Caco-2 (cell line): Measurements from ENCODE around the gene MARS1. TPM values are rescaled to one million over a fixed set of nuclear protein-coding genes. Genes with fewer than 3 reads are reported as not detected.

ENCODE experiments used
- BruUV-seq: library from RNA; stranded (reverse); fragments of 400-500 nt; replicated peaks from 2 replicates; lab custom pipeline; 2021; lab: Mats Ljungman, UMichigan
- CTCF ChIA-PET: fragments of 300-600 bp; sonication (Branson Sonifier 250); formaldehyde crosslinking; loops from one replicate; lab custom pipeline; 2022; ENCODE audit warnings: antibody characterized with exemption; lab: Charles Lee
- POLR2A ChIA-PET: fragments of 300-600 bp; sonication (Branson Sonifier 250); formaldehyde crosslinking; loops from one replicate; lab custom pipeline; 2022; ENCODE audit warnings: antibody characterized with exemption; lab: Charles Lee
- DNase-seq, 2 experiments: peaks; one replicate each; pipeline versions ENCODE4 v3.0.0 to v3.0.0-alpha.2; 2020 to 2022
- H3K27me3 ChIP-seq: replicated peaks from 2 replicates; pipeline ENCODE4 v1.6.0; 2011; ENCODE audit warnings: low read length; ENCODE audit not compliant: control insufficient read depth, insufficient read depth
- H3K36me3 ChIP-seq: 2 replicates; pipeline ENCODE4 v1.5.1; 2011; ENCODE audit warnings: low read length; ENCODE audit not compliant: control insufficient read depth, insufficient read depth
- H3K4me1 ChIP-seq: fragments of 250-450 bp; sonication (Bioruptor Pico); 2 replicates; pipeline ENCODE4 v1.5.1; 2020; ENCODE audit warnings: mild to moderate bottlenecking
- H3K4me3 ChIP-seq: 2 replicates; pipeline ENCODE4 v1.5.1; 2011; ENCODE audit warnings: low read depth, mild to moderate bottlenecking, control low read depth, low read length
- H3K9me3 ChIP-seq: fragments of 250-450 bp; sonication (Bioruptor Pico); 2 replicates; pipeline ENCODE4 v1.5.1; 2020; ENCODE audit warnings: mild to moderate bottlenecking, moderate library complexity
- H3K27ac Mint-ChIP-seq: one replicate; pipeline ENCODE4 v1.8.0; 2022; ENCODE audit warnings: mixed read lengths; ENCODE audit not compliant: unreplicated experiment
- H3K27me3 Mint-ChIP-seq: one replicate; pipeline ENCODE4 v1.8.0; 2022; ENCODE audit warnings: mixed read lengths; ENCODE audit not compliant: insufficient read depth, unreplicated experiment
- H3K36me3 Mint-ChIP-seq: one replicate; pipeline ENCODE4 v1.8.0; 2022; ENCODE audit warnings: mild to moderate bottlenecking, mixed read lengths; ENCODE audit not compliant: insufficient read depth, unreplicated experiment
- H3K4me1 Mint-ChIP-seq: one replicate; pipeline ENCODE4 v1.8.0; 2022; ENCODE audit warnings: low read depth, mixed read lengths; ENCODE audit not compliant: unreplicated experiment
- H3K4me3 Mint-ChIP-seq: one replicate; pipeline ENCODE4 v1.8.0; 2022; ENCODE audit warnings: mild to moderate bottlenecking, moderate library complexity, mixed read lengths; ENCODE audit not compliant: unreplicated experiment
- H3K9me3 Mint-ChIP-seq: one replicate; pipeline ENCODE4 v1.8.0; 2022; ENCODE audit warnings: mixed read lengths; ENCODE audit not compliant: unreplicated experiment
- intact Hi-C: fragments of 100-400 bp; cut with micrococcal nuclease; formaldehyde crosslinking; loops from one replicate; pipeline ENCODE4 v1.10.0; 2022; ENCODE audit not compliant: unreplicated experiment
- total RNA-seq: library from RNA; stranded (reverse); gene quantifications from 2 replicates; pipeline ENCODE4 v1.2.3, GENCODE V29; 2022
- TF ChIP-seq, protein P1 (sequence below), 2 experiments: fragments of 200-600 bp in 1 of 2; IDR thresholded peaks; 1 replicate in 1 of 2; 2 replicates in 1 of 2; pipeline versions ENCODE4 v1.5.1 to v1.8.0; 2011 to 2022; ENCODE audit warnings: antibody characterized with exemption in 1 of 2, control low read depth in 1 of 2, inconsistent platforms in 1 of 2, low read depth in 1 of 2, low read length in 1 of 2, mild to moderate bottlenecking in 1 of 2, moderate library complexity in 1 of 2; ENCODE audit not compliant: insufficient read depth in 1 of 2, severe bottlenecking in 1 of 2, unreplicated experiment in 1 of 2

MARS1 gene
- total RNA-seq, 1 experiment from 2014 or later = 583 TPM

DNA sequence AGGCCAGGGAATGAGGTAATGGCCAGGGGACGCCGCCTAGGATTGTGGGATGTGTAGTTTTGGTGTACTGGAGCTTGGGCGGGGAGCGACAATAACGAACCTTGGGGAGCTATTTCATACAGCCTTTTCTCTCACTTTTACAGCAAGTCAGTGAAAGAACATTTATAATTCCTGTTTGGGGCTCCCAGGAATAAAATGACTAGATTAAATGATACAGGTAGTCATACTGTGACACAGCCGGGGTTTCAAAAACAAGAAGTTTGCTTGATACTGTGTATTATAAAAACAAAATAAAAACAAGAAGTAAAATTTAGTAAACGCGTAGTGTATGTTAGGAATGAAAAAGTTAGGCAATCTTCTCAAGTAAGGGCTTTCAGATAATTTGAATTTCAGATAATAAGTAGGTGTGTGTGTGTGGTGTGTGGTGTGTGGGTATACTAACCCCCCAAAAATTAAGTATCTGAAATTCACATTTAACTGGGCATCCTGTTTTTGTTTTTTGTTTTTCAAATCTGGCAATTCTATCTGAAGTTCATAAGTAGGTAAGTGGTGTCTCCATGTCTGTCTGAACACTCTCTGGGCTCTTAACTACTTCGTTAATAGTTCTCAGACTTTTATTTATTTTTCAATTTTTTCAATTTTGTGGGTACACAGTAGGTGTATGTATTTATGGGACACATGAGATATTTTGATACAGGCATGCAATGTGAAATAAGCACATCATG lies 59.6 kb downstream of the MARS1 start:
- Mint-ChIP-seq H3K9me3 (no peaks in the 10 kb centered on the region), H3K4me3 (peak overlapping the region; percentile 97), H3K27ac (no peak overlapping the region), H3K36me3 (peaks cover 15% of the 10 kb centered on the region), H3K4me1 (peaks cover 10% of the 10 kb centered on the region), H3K27me3 (peaks cover 22% of the 10 kb centered on the region)
- TF ChIP-seq, protein P1, sequence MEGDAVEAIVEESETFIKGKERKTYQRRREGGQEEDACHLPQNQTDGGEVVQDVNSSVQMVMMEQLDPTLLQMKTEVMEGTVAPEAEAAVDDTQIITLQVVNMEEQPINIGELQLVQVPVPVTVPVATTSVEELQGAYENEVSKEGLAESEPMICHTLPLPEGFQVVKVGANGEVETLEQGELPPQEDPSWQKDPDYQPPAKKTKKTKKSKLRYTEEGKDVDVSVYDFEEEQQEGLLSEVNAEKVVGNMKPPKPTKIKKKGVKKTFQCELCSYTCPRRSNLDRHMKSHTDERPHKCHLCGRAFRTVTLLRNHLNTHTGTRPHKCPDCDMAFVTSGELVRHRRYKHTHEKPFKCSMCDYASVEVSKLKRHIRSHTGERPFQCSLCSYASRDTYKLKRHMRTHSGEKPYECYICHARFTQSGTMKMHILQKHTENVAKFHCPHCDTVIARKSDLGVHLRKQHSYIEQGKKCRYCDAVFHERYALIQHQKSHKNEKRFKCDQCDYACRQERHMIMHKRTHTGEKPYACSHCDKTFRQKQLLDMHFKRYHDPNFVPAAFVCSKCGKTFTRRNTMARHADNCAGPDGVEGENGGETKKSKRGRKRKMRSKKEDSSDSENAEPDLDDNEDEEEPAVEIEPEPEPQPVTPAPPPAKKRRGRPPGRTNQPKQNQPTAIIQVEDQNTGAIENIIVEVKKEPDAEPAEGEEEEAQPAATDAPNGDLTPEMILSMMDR (IDR thresholded peaks at IDR 0.05; ENCODE audit: insufficient read depth in 1 of 2, low read depth in 1 of 2, low read length in 1 of 2, severe bottlenecking in 1 of 2, unreplicated experiment in 1 of 2) = no peak
- CTCF ChIA-PET = interaction anchor here (0.6 to 0.9 kb wide), 2 partner anchors 56 to 146 kb away, joined by 3 read pairs; partner anchors contain the start of gene OS9
- no peaks in the 10 kb centered on the region for H3K9me3 ChIP-seq
- BruUV-seq = no TSS peak
- H3K4me1 ChIP-seq = peaks cover 9% of the 10 kb centered on the region; the same call in 1 of the 2 replicates
- 0 out of 2 replicates have a peak, but pooled peaks cover 1% of the 10 kb centered on the region for H3K36me3 ChIP-seq
- POLR2A ChIA-PET = interaction anchor here (0.6 to 1.8 kb wide), 3 partner anchors 15 to 27 kb away, joined by 3 to 7 read pairs (median 6); partner anchors contain the start of gene DDIT3
- H3K27me3 ChIP-seq = peaks cover 3% of the 10 kb centered on the region
- no peak for DNase-seq
- H3K4me3 ChIP-seq = no peak overlapping the region; the same call in 1 of the 2 replicates
- intact Hi-C loops = loop anchor here (2.0 kb wide), 1 partner anchor 25 kb away; the partner anchor contains the start of gene MBD6

DNA sequence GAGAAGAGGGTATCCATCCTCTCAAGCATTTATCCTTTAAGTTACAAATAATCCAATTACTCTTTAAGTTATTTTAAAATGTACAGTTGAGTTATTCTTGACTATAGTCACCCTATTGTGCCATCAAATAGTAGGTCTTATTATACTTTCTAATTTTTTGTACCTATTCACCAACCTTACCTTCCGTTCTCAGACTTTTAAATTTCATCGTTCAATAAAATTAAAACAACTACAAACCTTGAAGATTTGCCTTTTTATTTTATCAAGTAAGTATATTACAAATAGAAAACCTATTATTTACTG lies 60.1 kb downstream of the MARS1 start:
- Histone ChIP-seq H3K36me3 (0 out of 2 replicates have a peak, but pooled peaks cover 1% of the 10 kb centered on the region), H3K9me3 (no peaks in the 10 kb centered on the region), H3K27me3 (peaks cover 3% of the 10 kb centered on the region), H3K4me3 (no peak overlapping the region), H3K4me1 (peaks cover 9% of the 10 kb centered on the region; the same call in 1 of the 2 replicates)
- no peak overlapping the region for H3K27ac Mint-ChIP-seq
- TF ChIP-seq, protein P1 (IDR thresholded peaks at IDR 0.05; ENCODE audit: insufficient read depth in 1 of 2, low read depth in 1 of 2, low read length in 1 of 2, severe bottlenecking in 1 of 2, unreplicated experiment in 1 of 2) = no peak
- POLR2A ChIA-PET = no interaction called here
- H3K27me3 Mint-ChIP-seq = peaks cover 22% of the 10 kb centered on the region
- no peaks in the 10 kb centered on the region for H3K9me3 Mint-ChIP-seq
- BruUV-seq = no TSS peak
- no peak overlapping the region for H3K4me3 Mint-ChIP-seq
- H3K36me3 Mint-ChIP-seq = peaks cover 15% of the 10 kb centered on the region
- no peak for DNase-seq
- H3K4me1 Mint-ChIP-seq = peaks cover 10% of the 10 kb centered on the region
- CTCF ChIA-PET = no interaction called here
- intact Hi-C loops = no loop called here

DNA sequence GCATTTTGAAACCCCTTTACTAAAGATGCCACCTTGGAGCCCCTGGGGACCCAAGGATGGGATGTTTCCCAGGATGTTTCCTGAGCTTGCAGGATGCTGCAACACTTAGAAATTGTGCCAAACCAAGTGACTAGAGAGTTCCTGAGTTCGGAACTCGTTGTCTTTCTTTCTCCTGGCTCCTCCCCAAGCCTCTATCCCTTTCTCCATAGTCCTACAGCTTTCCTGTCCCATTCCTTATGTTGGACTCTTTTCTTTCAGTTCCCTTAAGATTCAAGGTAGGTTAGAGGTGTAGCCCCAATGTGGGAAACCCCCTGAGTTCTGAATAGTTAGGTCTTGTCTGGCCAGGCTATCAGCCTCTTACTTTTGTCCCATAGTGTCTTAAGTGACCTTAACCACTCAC lies 60.6 kb downstream of the MARS1 start:
- CTCF ChIA-PET = no interaction called here
- POLR2A ChIA-PET = no interaction called here
- no peaks in the 10 kb centered on the region for H3K9me3 ChIP-seq

More for the DNA sequence above, 60.6 kb downstream of the MARS1 start:
- DNase-seq = no peak
- H3K36me3 ChIP-seq = 0 out of 2 replicates have a peak, but pooled peaks cover 1% of the 10 kb centered on the region
- no TSS peak for BruUV-seq
- no peak overlapping the region for H3K27ac Mint-ChIP-seq
- peaks cover 15% of the 10 kb centered on the region for H3K36me3 Mint-ChIP-seq
- peaks cover 9% of the 10 kb centered on the region; the same call in 1 of the 2 replicates for H3K4me1 ChIP-seq
- H3K4me3 Mint-ChIP-seq = no peak overlapping the region
- no peak overlapping the region for H3K4me3 ChIP-seq
- peaks cover 23% of the 10 kb centered on the region for H3K27me3 Mint-ChIP-seq
- peaks cover 3% of the 10 kb centered on the region for H3K27me3 ChIP-seq
- TF ChIP-seq, protein P1 (IDR thresholded peaks at IDR 0.05; ENCODE audit: insufficient read depth in 1 of 2, low read depth in 1 of 2, low read length in 1 of 2, severe bottlenecking in 1 of 2, unreplicated experiment in 1 of 2) = no peak
- peaks cover 10% of the 10 kb centered on the region for H3K4me1 Mint-ChIP-seq
- intact Hi-C loops = no loop called here
- no peaks in the 10 kb centered on the region for H3K9me3 Mint-ChIP-seq
